Large intestine (tissue), 3 donors: Measurements from ENCODE around the gene MAF. TPM values are rescaled to one million over a fixed set of nuclear protein-coding genes. Genes with fewer than 3 reads are reported as not detected.

Experiments
- DNase-seq, 2 donors: peaks; one replicate each; pipeline versions ENCODE4 v3.0.0 to v3.0.0-alpha.2; 2013
- H3K27ac ChIP-seq: one replicate; pipeline ENCODE4 v1.5.1; 2013; ENCODE audit warnings: low read length
- H3K27me3 ChIP-seq: 2 replicates; pipeline ENCODE4 v1.6.1; 2013; ENCODE audit warnings: low read length; ENCODE audit not compliant: control insufficient read depth, insufficient read depth
- H3K36me3 ChIP-seq: 2 replicates; pipeline ENCODE4 v1.6.1; 2013; ENCODE audit warnings: low read length; ENCODE audit not compliant: control insufficient read depth, insufficient read depth
- H3K4me1 ChIP-seq: one replicate; pipeline ENCODE4 v1.6.1; 2013; ENCODE audit warnings: low read length; ENCODE audit not compliant: control insufficient read depth, insufficient read depth
- H3K4me3 ChIP-seq: one replicate; pipeline ENCODE4 v1.5.1; 2013; ENCODE audit warnings: low read length
- H3K9me3 ChIP-seq: one replicate; pipeline ENCODE4 v1.6.1; 2013; ENCODE audit warnings: mild to moderate bottlenecking, low read depth, low read length, moderate library complexity; ENCODE audit not compliant: control insufficient read depth
- WGBS: methylation state at CpG from one replicate; pipeline ENCODE4 v1.1.5; 2013; ENCODE audit warnings: low lambda C conversion rate; ENCODE audit not compliant: insufficient coverage; 5-methylcytosine and 5-hydroxymethylcytosine counted together
- polyA plus RNA-seq: library from polyadenylated mRNA; unstranded; fragments of 120-200 nt; gene quantifications from one replicate; pipeline ENCODE4 v1.2.1, GENCODE V29; 2013

MAF gene
- polyA plus RNA-seq, 1 donor: 224 TPM

- DNase-seq: no peak
- no peaks in the 10 kb centered on the region for H3K36me3 ChIP-seq
- no peak overlapping the region for H3K4me3 ChIP-seq
- H3K27ac ChIP-seq: no peak overlapping the region
- peaks cover 3% of the 10 kb centered on the region for H3K4me1 ChIP-seq
- no peaks in the 10 kb centered on the region for H3K27me3 ChIP-seq
- no peaks in the 10 kb centered on the region for H3K9me3 ChIP-seq
Measured at GRCh38 chr16:79554912-79555311, 45.6 kb downstream of the MAF start.

GRCh38 chr16:79550373-79550772 lies 50.2 kb downstream of the MAF start:
- no peaks in the 10 kb centered on the region for H3K36me3 ChIP-seq
- no peak overlapping the region for H3K4me3 ChIP-seq
- H3K27me3 ChIP-seq: no peaks in the 10 kb centered on the region
- no peaks in the 10 kb centered on the region for H3K4me1 ChIP-seq
- peaks cover 2% of the 10 kb centered on the region for H3K9me3 ChIP-seq
- no peak overlapping the region for H3K27ac ChIP-seq
- no CpG with 5 or more reads among the region's 2 CpGs for WGBS
- no peak for DNase-seq

GRCh38 chr16:79547085-79547484 lies 53.5 kb downstream of the MAF start:
- Histone ChIP-seq H3K9me3 (peaks cover 2% of the 10 kb centered on the region), H3K4me1 (no peaks in the 10 kb centered on the region), H3K36me3 (no peaks in the 10 kb centered on the region), H3K27me3 (no peaks in the 10 kb centered on the region), H3K4me3 (no peak overlapping the region), H3K27ac (no peak overlapping the region)
- DNase-seq: no peak
- WGBS: no CpG with 5 or more reads among the region's 6 CpGs
